ENCODE measurements around the gene AP3S2. TPM values are rescaled to one million over a fixed set of nuclear protein-coding genes. Genes with fewer than 3 reads are reported as not detected.

Gene AP3S2
- total and polyA plus RNA-seq, 4 donors = 8.4 to 73.5 (median 25.9) TPM

- Histone ChIP-seq H3K9me3 (ENCODE audit: control insufficient read depth in 4 of 4, low read length in 3 of 4) (no peaks in the 10 kb centered on the region), H3K27me3 (ENCODE audit: control insufficient read depth in 4 of 4, insufficient read depth in 4 of 4, low read length in 3 of 4) (no peaks in the 10 kb centered on the region), H3K4me3 (ENCODE audit: low read depth in 1 of 3, low read length in 3 of 3) (no peak overlapping the region), H3K9ac (ENCODE audit: low read depth in 1 of 2, low read length in 2 of 2) (no peak overlapping the region), H3K27ac (ENCODE audit: low read depth in 1 of 2, low read length in 2 of 2) (no peak overlapping the region), H3K36me3 (ENCODE audit: control insufficient read depth in 4 of 4, insufficient read depth in 3 of 4, low read depth in 1 of 4, low read length in 3 of 4) (peaks cover 0 to 16% (median 8%) of the 10 kb centered on the region in 4 donors), H3K4me1 (ENCODE audit: control insufficient read depth in 4 of 4, insufficient read depth in 4 of 4, low read length in 3 of 4) (peaks cover 0 to 3% (median under 1%) of the 10 kb centered on the region in 4 donors)
- no peak for TF ChIP-seq RXRA (IDR thresholded peaks at IDR 0.05)
- TF ChIP-seq RAD21 (IDR thresholded peaks at IDR 0.05) = no peak
- no peak for TF ChIP-seq SP1 (IDR thresholded peaks at IDR 0.05)
- TF ChIP-seq TAF1 (conservative IDR thresholded peaks at IDR 0.05) = no peak
- no peak for TF ChIP-seq JUND (IDR thresholded peaks at IDR 0.05)
- TF ChIP-seq EGR1 (IDR thresholded peaks at IDR 0.05; ENCODE audit: low read depth in 2 of 2) = no peak
- TF ChIP-seq MAX (IDR thresholded peaks at IDR 0.05) = no peak
- no peak for TF ChIP-seq REST (IDR thresholded peaks at IDR 0.05)
- 92% methylated on average over 1 of the region's 1 CpG for WGBS
- no peak for DNase-seq (ENCODE audit: low spot score)
Observed at GRCh38 chr15:89841962-89842361, 51.8 kb downstream of the AP3S2 start.

- DNase-seq (ENCODE audit: low spot score) = no peak
- Histone ChIP-seq H3K27ac (ENCODE audit: low read depth in 1 of 2, low read length in 2 of 2) (no peak overlapping the region), H3K36me3 (ENCODE audit: control insufficient read depth in 4 of 4, insufficient read depth in 3 of 4, low read depth in 1 of 4, low read length in 3 of 4) (peaks cover 0 to 23% (median 12%) of the 10 kb centered on the region in 4 donors), H3K9me3 (ENCODE audit: control insufficient read depth in 4 of 4, low read length in 3 of 4) (no peaks in the 10 kb centered on the region), H3K4me3 (ENCODE audit: low read depth in 1 of 3, low read length in 3 of 3) (no peak overlapping the region), H3K27me3 (ENCODE audit: control insufficient read depth in 4 of 4, insufficient read depth in 4 of 4, low read length in 3 of 4) (no peaks in the 10 kb centered on the region), H3K9ac (ENCODE audit: low read depth in 1 of 2, low read length in 2 of 2) (no peak overlapping the region), H3K4me1 (ENCODE audit: control insufficient read depth in 4 of 4, insufficient read depth in 4 of 4, low read length in 3 of 4) (peaks cover 0 to 3% (median under 1%) of the 10 kb centered on the region in 4 donors)
- TF ChIP-seq GABPA (IDR thresholded peaks at IDR 0.05 in 1 of 2, conservative IDR thresholded peaks at IDR 0.05 in 1 of 2) (no peak), JUND (IDR thresholded peaks at IDR 0.05) (no peak), EGR1 (IDR thresholded peaks at IDR 0.05; ENCODE audit: low read depth in 2 of 2) (no peak), HNF4A (conservative IDR thresholded peaks at IDR 0.05) (no peak), NR2F2 (IDR thresholded peaks at IDR 0.05) (no peak), FOXA2 (IDR thresholded peaks at IDR 0.05) (no peak), RAD21 (IDR thresholded peaks at IDR 0.05) (no peak), FOXA1 (IDR thresholded peaks at IDR 0.05) (no peak), ZBTB33 (IDR thresholded peaks at IDR 0.05) (no peak), SP1 (IDR thresholded peaks at IDR 0.05) (no peak), TAF1 (conservative IDR thresholded peaks at IDR 0.05) (no peak), MAX (IDR thresholded peaks at IDR 0.05) (no peak), ATF3 (IDR thresholded peaks at IDR 0.05) (no peak)
- 94% methylated on average over 4 of the region's 4 CpGs for WGBS
Observed at GRCh38 chr15:89841306-89841705, 52.5 kb downstream of the AP3S2 start.
